HL-60 (cell line): ENCODE measurements around the gene DCAF15.

Experiments used
- DNase-seq, 2 experiments: peaks; one replicate each; pipeline ENCODE4 v3.0.0-alpha.2; 2010 to 2020; ENCODE audit warnings: low read depth in 1 of 2, low spot score in 1 of 2
- H3K27ac ChIP-seq: fragments of 250-450 bp; sonication (Bioruptor Pico); replicated peaks from 2 replicates; pipeline ENCODE4 v1.5.1; 2020; ENCODE audit warnings: mild to moderate bottlenecking, moderate library complexity
- H3K27me3 ChIP-seq: fragments of 250-450 bp; sonication (Bioruptor Pico); 2 replicates; pipeline ENCODE4 v1.5.1; 2021; ENCODE audit warnings: mild to moderate bottlenecking, moderate library complexity; ENCODE audit not compliant: insufficient read depth, poor library complexity, severe bottlenecking
- H3K4me3 ChIP-seq: replicated peaks from 2 replicates; pipeline ENCODE4 v1.5.1; 2011; ENCODE audit warnings: mild to moderate bottlenecking, control low read depth, low read length; ENCODE audit not compliant: insufficient read depth
- GABPA ChIP-seq: IDR thresholded peaks from 2 replicates; pipeline ENCODE4 v1.6.1; 2012; ENCODE audit warnings: low read depth
- POLR2AphosphoS5 ChIP-seq: IDR thresholded peaks from 2 replicates; pipeline ENCODE4 v1.6.1; 2012; ENCODE audit warnings: low read depth
- SPI1 ChIP-seq: IDR thresholded peaks from 2 replicates; pipeline ENCODE4 v1.6.1; 2012; ENCODE audit warnings: low read depth, mild to moderate bottlenecking, borderline replicate concordance
- long read RNA-seq: library from polyadenylated mRNA; unstranded; transcript quantifications from one replicate; pipeline ENCODE4 v2.0.0, GENCODE V29; 2020
- TF ChIP-seq, protein P1 (sequence below): IDR thresholded peaks from one replicate; pipeline ENCODE4 v1.5.1; 2011; ENCODE audit warnings: low read length, control low read depth, inconsistent platforms; ENCODE audit not compliant: insufficient read depth
- TF ChIP-seq, protein P2 (sequence below): IDR thresholded peaks from 2 replicates; pipeline ENCODE4 v1.6.1; 2012; ENCODE audit warnings: low read depth; ENCODE audit not compliant: insufficient replicate concordance

The DCAF15 gene, protein sequence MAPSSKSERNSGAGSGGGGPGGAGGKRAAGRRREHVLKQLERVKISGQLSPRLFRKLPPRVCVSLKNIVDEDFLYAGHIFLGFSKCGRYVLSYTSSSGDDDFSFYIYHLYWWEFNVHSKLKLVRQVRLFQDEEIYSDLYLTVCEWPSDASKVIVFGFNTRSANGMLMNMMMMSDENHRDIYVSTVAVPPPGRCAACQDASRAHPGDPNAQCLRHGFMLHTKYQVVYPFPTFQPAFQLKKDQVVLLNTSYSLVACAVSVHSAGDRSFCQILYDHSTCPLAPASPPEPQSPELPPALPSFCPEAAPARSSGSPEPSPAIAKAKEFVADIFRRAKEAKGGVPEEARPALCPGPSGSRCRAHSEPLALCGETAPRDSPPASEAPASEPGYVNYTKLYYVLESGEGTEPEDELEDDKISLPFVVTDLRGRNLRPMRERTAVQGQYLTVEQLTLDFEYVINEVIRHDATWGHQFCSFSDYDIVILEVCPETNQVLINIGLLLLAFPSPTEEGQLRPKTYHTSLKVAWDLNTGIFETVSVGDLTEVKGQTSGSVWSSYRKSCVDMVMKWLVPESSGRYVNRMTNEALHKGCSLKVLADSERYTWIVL
- long read RNA-seq, partial matches to known transcripts: 1 of 1 reads
- long read RNA-seq, other reads (novel, unspliced or antisense): 0 of 1 reads

DNA sequence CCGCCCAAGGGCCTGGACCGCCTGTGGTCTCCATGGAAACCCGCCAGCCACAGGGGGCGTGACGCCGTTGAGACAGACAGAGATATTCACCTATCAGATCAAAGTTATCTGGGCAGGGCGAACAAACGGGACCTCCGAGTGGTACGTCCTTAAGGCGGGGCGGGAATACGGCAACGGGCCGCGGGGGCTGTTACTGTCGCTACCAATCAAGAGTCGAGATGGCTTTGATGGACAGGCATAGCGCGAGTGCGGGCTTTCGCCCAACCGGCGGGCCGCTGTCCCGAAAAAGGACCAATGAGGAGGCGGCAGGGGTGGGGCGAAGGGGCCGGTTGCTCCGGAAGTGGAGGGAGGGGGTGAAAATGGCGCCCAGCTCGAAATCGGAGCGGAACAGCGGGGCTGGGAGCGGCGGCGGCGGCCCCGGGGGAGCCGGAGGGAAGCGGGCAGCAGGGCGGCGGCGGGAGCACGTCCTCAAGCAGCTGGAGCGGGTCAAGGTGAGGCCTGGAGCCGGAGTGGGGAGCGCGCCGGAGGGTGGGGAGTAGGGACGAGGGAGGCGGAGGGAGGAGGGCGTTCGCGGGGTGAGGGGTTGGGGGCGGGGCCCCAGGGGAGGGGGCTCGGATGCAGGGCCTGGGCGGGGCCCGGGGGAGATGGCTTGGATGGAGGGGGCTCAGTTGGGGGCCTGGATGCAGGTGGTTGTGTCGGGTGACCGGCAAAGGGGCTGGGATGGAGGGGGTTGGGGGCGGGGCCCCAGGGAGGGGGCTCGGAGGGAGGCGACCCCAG is at the start of gene DCAF15:
TSS of gene DCAF15 (plus strand) at position 356 of the 777 bp plus-strand sequence. CDS start at position 360, 4 bp downstream.
- DNase-seq: peak; percentile 99 to 100

DNA sequence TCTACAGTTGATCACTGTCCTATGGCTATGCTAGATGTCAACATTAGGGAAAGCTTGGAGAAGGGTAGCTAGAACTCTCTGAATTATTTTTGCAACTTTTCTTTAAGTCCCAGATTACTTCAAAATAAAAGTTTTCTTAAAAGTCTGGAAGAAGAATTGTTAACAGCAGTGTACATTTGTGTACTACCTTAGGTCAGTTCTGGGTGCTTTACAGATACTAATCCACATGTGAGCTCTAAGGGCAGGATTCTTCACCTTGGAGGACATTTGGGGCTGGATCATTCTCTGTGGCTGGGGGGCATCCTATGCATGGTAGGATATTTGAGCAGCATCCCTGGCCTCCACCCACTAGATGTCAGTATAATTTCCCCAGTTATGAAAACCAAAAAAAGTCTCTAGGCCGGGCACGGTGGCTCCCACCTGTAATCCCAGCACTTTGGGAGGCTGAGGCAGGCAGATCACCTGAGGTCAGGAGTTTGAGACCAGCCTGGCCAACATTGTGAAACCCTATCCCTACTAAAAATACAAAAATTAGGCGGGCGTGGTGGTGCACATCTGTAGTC is 49.2 kb upstream of the DCAF15 start:
- DNase-seq: peak in 1 of 2 experiments; percentile 31
- no peak overlapping the region for H3K27ac ChIP-seq
- TF ChIP-seq, protein P1, sequence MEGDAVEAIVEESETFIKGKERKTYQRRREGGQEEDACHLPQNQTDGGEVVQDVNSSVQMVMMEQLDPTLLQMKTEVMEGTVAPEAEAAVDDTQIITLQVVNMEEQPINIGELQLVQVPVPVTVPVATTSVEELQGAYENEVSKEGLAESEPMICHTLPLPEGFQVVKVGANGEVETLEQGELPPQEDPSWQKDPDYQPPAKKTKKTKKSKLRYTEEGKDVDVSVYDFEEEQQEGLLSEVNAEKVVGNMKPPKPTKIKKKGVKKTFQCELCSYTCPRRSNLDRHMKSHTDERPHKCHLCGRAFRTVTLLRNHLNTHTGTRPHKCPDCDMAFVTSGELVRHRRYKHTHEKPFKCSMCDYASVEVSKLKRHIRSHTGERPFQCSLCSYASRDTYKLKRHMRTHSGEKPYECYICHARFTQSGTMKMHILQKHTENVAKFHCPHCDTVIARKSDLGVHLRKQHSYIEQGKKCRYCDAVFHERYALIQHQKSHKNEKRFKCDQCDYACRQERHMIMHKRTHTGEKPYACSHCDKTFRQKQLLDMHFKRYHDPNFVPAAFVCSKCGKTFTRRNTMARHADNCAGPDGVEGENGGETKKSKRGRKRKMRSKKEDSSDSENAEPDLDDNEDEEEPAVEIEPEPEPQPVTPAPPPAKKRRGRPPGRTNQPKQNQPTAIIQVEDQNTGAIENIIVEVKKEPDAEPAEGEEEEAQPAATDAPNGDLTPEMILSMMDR: no peak
- no peak for TF ChIP-seq SPI1
- TF ChIP-seq GABPA: no peak
- TF ChIP-seq, protein P2, sequence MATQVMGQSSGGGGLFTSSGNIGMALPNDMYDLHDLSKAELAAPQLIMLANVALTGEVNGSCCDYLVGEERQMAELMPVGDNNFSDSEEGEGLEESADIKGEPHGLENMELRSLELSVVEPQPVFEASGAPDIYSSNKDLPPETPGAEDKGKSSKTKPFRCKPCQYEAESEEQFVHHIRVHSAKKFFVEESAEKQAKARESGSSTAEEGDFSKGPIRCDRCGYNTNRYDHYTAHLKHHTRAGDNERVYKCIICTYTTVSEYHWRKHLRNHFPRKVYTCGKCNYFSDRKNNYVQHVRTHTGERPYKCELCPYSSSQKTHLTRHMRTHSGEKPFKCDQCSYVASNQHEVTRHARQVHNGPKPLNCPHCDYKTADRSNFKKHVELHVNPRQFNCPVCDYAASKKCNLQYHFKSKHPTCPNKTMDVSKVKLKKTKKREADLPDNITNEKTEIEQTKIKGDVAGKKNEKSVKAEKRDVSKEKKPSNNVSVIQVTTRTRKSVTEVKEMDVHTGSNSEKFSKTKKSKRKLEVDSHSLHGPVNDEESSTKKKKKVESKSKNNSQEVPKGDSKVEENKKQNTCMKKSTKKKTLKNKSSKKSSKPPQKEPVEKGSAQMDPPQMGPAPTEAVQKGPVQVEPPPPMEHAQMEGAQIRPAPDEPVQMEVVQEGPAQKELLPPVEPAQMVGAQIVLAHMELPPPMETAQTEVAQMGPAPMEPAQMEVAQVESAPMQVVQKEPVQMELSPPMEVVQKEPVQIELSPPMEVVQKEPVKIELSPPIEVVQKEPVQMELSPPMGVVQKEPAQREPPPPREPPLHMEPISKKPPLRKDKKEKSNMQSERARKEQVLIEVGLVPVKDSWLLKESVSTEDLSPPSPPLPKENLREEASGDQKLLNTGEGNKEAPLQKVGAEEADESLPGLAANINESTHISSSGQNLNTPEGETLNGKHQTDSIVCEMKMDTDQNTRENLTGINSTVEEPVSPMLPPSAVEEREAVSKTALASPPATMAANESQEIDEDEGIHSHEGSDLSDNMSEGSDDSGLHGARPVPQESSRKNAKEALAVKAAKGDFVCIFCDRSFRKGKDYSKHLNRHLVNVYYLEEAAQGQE: no peak
- no peak for TF ChIP-seq POLR2AphosphoS5
- H3K27me3 ChIP-seq: no peaks in the 10 kb centered on the region
- no peak overlapping the region for H3K4me3 ChIP-seq

More for the DNA sequence above, at the start of gene DCAF15:
- no peaks in the 10 kb centered on the region for H3K27me3 ChIP-seq
- H3K27ac ChIP-seq: peak within 1 kb of the TSS; percentile 84
- peak within 1 kb of the TSS; percentile 93 for H3K4me3 ChIP-seq
- no peak; the same call in 1 of the 2 replicates for TF ChIP-seq SPI1
- TF ChIP-seq, protein P1: no peak
- TF ChIP-seq, protein P2: peak; percentile 64
- TF ChIP-seq POLR2AphosphoS5: peak; percentile 57; the same call in 1 of the 2 replicates
- peak; percentile 54; the same call in 1 of the 2 replicates for TF ChIP-seq GABPA

DNA sequence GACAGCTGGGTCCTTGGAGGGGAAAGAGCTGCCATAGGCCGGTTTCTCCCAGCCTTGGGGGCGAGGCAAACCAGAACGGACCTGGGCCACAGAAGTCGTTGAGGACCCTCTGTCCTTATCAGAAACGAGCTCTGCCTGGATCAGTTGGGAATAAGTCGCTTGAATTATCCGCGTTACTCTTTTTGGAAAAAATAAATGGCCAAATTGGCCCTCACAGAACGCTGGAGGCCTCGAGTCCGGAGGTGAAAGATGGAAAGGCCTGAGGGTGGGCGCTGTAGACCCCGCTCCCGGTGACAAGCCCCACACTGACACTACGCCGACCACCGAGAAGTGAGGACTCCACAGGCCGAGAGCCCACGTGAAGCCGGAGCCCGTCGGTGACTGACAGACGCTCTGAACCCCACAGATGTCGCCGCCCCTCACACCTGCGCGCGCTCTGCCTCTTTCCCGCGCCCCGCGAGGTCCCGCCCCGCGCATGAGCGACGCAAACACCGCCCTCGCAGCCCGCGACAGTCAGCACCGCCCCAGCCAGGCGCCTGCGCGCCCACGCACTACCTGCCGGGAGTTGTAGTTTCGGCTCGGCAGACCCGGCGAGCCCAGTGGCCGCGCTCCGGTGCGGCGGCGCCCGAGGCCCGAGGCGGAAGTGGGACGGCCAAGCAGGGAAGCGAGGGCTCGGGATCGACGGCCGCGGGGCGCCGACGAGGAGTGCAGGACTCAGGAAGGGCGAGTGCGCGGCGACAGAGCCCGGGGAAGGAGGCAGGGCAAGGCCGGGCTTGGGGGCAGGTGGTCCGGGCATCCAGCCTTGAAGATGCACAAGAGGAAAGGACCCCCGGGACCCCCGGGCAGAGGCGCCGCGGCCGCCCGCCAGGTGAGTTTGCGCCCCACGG is 46.4 kb upstream of the DCAF15 start, which contains the start of the genes BRME1 and CC2D1A:
TSS of gene BRME1 (minus strand) at position 484 of the 887 bp plus-strand sequence. CDS start 1,225 bp downstream, outside the sequence.
TSS of gene CC2D1A (plus strand) at position 568 of the 887 bp plus-strand sequence. CDS start at position 809, 241 bp downstream.
- peak within 1 kb of the TSS; percentile 91 for H3K4me3 ChIP-seq
- peak; percentile 88 to 94 for DNase-seq
- no peaks in the 10 kb centered on the region for H3K27me3 ChIP-seq
- peak; percentile 61; the same call in 1 of the 2 replicates for TF ChIP-seq POLR2AphosphoS5
- TF ChIP-seq, protein P1: no peak
- peak; percentile 33; the same call in 1 of the 2 replicates for TF ChIP-seq SPI1
- H3K27ac ChIP-seq: peak within 1 kb of the TSS; percentile 70
